ENCODE data around the gene INPP5D.

INPP5D gene

GRCh38 chr2:233228376-233228775 is 168.2 kb downstream of the INPP5D start:
- DNase-seq (ENCODE audit: low read depth) = no peak
- TF ChIP-seq CTCF (conservative IDR thresholded peaks at IDR 0.05; ENCODE audit: low read depth, low read length) = no peak
- no peak overlapping the region for H3K4me3 ChIP-seq (ENCODE audit: low read depth, low read length)

- TF ChIP-seq CTCF (conservative IDR thresholded peaks at IDR 0.05; ENCODE audit: low read depth, low read length) = no peak
- H3K4me3 ChIP-seq (ENCODE audit: low read depth, low read length) = no peak overlapping the region
- no peak for DNase-seq (ENCODE audit: low read depth)
These were observed 173.6 kb downstream of the INPP5D start for GRCh38 chr2:233233618-233234230.

- no peak for DNase-seq (ENCODE audit: low read depth)
- H3K4me3 ChIP-seq (ENCODE audit: low read depth, low read length) = no peak overlapping the region
- no peak for TF ChIP-seq CTCF (conservative IDR thresholded peaks at IDR 0.05; ENCODE audit: low read depth, low read length)
These were observed 174.1 kb downstream of the INPP5D start for GRCh38 chr2:233234264-233234663.

GRCh38 chr2:233234996-233235395 is 174.9 kb downstream of the INPP5D start:
- DNase-seq (ENCODE audit: low read depth) = no peak

GRCh38 chr2:233235977-233236376 is 175.8 kb downstream of the INPP5D start:
- DNase-seq (ENCODE audit: low read depth) = no peak
- no peak overlapping the region for H3K4me3 ChIP-seq (ENCODE audit: low read depth, low read length)
- no peak for TF ChIP-seq CTCF (conservative IDR thresholded peaks at IDR 0.05; ENCODE audit: low read depth, low read length)

More at GRCh38 chr2:233234996-233235395, 174.9 kb downstream of the INPP5D start:
- H3K4me3 ChIP-seq (ENCODE audit: low read depth, low read length) = no peak overlapping the region
- no peak for TF ChIP-seq CTCF (conservative IDR thresholded peaks at IDR 0.05; ENCODE audit: low read depth, low read length)

- no peak for DNase-seq (ENCODE audit: low read depth)
- TF ChIP-seq CTCF (conservative IDR thresholded peaks at IDR 0.05; ENCODE audit: low read depth, low read length) = no peak
- no peak overlapping the region for H3K4me3 ChIP-seq (ENCODE audit: low read depth, low read length)
These were observed 176.9 kb downstream of the INPP5D start for GRCh38 chr2:233236820-233237589.

- no peak overlapping the region for H3K4me3 ChIP-seq (ENCODE audit: low read depth, low read length)
- DNase-seq (ENCODE audit: low read depth) = no peak
- TF ChIP-seq CTCF (conservative IDR thresholded peaks at IDR 0.05; ENCODE audit: low read depth, low read length) = no peak
These were observed 180.8 kb downstream of the INPP5D start for GRCh38 chr2:233240897-233241296.

Data from choroid plexus epithelial cell (primary cell).